Measurements from ENCODE around the gene SPACA7.

The SPACA7 gene

DNA sequence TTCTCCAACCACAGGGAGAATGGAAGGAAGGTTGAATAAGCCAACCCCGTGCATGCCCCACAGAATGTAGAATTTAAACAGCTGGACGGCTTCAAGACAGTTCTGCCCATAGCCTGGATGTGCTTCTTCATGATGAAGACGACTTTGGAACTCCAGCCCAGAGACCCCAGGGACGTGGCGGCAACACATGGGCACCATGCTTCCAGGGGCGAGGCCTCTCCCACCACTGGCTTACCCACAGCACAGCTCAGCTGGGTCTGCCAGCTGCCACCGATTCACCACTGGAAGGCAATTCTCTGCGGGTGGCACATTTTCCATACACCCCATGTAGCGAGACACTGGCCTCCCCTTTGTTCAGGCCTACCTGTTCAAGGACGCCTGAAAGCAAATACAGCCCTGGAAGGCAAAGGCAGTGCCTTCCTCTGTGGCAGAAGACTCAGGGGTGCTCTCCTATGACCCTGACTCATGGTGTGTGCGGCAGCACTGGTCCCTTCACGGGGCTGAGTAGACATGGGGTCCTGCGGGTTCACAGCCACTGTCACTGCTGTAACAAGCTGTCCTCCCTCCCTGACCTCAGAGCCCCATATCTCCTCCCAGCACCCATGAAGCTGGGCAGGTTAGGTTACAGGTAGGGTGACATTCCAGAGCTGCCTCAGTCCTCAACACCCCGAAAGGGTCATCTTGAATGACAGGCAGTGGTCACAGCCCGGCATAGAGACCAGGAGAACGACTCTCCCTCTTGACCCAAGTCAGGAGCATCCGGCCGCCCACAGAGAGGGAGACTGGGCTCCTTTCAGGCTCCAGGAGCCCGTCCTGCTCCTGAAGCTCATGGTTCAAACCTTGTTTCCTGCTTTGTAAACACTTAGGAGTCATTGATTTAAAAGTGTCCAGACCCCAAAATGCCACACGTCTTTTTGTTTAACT, 72.7 kb downstream of the SPACA7 start:
- no peak for DNase-seq

DNA sequence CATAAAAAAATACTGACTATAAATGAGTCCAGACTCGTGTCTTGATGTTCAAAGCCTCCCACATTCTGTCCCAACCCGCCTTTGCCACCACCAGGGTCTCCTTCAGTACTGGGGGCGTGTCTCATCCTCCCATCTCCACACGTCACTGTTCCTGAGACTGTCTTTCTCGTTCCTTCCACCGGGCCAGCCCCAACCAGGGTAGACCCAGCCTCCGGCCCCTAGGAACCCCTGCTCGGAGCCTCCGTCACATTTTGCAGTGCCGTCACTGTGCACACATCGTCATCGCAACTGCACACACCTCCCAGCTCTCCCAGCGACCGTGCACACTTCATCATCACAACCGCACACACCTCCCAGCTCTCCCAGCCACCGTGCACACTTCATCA, 73.4 kb downstream of the SPACA7 start:
- no peak for DNase-seq

DNA sequence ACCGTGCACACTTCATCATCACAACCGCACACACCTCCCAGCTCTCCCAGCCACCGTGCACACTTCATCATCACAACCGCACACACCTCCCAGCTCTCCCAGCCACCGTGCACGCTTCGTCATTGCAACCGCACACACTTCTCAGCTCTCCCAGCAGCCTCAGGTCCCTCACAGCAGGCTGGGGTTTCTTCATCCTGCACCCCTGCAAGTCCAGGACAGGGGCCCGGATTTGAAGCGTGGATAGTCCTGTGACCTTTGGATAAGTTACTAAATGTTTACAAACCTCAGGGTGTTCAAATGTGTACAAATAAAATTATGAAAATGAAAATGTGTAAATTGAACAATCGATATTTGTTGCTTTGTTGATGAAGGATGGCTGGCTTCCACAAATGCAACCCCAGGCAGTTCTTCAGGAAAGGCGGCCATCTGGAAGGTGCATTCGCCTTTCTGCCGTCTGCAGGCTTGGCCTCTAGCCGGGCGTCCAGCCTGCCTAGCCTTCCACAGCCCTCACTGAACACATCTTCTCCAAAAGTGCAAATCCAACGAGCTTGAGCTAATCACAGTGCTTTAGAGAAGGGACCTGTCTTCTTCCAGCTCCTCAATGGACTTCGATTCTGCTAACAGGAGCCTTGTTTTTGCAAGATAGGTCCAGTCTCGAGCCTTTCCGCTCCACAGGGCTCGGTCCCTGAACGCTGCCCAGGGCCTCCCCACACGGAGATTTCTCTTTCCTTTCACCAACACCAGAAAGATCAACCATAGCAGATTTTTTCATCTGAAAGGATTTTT, 74.2 kb downstream of the SPACA7 start:
- DNase-seq = no peak

DNA sequence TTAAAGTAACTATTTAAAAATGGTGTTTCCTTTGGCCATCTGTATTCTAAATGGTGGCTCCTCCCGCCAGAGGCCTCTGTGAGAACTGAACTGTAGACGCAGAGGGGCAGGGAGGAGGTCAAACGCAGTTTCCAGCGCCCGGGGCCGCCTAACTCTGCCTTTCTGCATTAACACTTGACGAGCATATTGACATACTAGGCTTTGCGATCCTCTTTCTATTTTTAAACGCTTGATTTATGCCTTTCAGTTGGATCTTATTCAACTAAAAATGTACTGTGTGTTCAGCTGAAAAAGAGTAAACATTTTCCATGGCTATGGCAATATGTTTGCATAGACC, 74.7 kb downstream of the SPACA7 start:
- peak; percentile 72 for DNase-seq

DNA sequence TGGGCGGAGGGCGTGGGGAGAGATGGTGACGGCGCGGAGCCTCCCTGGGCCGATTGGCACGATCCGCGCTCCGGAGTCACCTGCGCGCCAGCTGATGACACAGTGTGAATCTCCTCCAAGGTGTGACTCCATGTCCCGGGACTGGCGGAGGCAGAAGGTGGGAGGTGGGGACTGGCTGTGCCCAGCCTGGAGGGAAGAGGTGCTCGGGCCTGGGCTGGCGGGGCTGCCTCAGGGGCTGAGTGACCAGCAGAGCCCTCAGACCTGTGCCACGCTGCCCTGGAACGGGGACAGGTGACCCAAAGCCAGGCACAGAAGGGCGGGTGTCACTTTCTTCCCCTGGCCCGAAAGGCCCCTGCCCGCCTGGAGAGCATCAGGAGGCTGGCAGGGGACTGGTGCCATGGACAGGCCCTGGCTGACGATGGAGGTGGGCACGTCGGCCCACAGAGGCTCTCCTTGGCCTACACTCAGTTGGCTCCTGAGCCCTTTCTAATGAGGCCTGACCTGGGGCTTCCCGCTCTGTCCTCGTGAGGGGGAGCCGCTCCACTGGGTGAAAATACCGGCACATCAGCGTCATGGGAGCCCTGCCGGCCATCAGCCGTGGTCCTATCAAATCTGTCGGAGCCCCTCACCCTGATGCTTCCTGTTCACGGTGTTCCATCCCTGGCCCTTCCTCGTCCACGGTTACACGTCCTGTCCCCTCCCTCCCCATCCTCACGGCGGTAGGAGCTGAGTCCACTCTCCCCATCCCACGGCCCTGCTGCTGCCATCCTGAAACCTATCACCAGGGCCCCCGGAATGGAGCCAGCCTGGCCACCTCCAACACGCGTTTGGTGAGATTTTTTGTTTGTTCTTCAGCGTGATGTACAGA, 75.6 kb downstream of the SPACA7 start:
- DNase-seq = no peak

DNA sequence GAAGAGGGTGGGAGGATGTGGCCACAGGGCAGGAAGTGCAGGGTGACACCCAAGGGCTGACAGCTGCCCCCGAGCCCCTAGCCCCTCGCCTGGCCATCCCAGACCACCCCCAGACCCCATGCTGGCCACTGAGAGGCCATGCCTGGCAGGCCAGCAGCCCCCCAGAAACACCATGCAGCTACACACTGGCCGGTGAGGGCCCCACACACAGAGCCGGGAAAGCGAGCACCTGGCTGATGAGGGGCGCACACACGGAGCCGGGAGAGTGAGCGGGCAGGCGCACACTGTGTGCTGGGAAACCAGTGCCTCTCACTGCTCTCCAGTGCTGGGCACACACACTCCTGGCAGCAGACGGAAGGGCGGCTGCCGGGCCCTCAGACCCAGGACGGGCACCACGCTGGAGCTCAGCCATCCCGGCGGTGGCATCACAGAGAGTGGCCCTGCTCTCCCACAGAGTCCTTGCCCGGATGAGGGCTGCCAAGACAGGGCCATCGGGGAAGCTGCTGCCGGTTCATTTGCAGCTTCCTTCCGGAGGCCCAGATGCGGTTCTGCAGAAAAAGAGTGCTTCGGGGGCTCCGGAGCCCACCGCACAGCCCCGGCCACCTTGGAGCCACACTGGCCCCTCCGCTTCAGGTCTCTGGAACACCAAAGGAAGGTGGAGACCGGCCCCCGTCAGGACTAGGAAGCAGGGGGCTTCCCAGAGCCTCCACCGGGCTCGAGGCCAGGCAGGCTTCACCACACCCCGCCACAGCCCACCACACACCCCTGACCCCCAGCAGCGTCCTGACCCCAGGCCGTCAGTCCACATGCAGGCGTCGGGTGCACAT, 76.4 kb downstream of the SPACA7 start:
- no peak for DNase-seq

DNA sequence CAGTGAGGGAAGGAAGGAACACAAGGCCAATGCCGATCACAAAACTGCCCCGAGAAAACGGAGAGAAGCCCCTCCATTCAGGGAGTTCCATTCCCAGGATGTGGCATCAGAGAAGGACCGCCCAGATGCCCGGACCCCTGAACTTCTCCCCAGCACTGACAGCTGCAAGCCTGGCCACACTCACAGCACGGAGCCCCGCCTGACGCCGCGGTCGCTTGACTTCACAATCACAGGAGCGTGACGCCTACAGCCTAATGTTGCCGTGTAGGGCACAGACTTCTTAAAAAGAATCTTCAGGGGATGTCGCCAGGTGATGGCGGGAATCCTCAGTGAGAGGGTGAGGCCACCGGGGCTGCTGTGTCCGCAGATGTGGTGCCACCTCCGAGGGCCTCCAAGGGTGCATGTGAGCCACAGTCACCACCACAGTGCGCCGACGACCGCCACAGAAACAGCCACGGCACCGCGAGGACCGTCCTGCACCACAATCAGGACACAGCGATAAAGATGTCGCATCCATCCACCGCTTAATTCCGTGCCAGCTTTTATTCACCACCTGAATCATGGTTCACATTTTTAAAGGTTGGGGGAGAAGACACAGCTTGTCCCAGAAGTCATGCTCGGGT, 77.2 kb downstream of the SPACA7 start:
- no peak for DNase-seq

DNA sequence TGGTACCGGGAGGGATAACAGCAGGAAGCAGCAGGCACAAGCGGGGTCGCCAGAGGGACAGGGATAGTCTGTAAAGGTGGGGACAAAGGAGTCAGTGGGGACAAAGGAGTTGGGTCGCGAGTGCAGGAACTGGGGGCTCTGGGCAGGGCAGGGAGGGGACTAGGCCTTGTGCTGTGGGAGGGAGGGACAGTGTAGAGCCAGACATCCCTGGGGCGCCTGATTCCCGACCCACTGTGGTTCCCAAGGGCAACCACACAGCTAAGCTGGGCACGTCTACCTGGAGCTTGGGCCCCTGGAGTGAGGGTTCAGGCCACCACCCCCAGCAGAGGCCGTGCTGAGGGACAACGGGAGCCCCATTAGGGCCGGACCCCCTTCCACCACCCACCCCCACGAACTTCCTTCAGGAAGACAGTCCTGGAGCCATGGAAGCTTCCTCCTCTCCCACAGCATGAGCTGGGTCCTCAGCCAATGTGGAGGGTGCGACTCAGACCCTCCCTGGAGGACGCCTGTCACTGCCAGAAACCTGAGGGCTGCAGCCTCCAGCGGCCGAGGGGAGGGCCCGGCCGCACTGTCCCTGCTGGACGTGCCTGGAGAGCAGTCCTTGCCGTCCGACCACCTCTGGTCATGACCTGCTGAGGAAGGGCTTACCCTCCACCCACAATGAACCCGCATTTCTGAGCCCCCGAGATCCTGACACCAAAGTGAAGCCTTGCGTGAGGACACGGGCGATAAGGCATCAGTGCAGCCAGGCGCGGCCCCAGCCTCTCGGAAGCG, 77.9 kb downstream of the SPACA7 start:
- DNase-seq = no peak

DNA sequence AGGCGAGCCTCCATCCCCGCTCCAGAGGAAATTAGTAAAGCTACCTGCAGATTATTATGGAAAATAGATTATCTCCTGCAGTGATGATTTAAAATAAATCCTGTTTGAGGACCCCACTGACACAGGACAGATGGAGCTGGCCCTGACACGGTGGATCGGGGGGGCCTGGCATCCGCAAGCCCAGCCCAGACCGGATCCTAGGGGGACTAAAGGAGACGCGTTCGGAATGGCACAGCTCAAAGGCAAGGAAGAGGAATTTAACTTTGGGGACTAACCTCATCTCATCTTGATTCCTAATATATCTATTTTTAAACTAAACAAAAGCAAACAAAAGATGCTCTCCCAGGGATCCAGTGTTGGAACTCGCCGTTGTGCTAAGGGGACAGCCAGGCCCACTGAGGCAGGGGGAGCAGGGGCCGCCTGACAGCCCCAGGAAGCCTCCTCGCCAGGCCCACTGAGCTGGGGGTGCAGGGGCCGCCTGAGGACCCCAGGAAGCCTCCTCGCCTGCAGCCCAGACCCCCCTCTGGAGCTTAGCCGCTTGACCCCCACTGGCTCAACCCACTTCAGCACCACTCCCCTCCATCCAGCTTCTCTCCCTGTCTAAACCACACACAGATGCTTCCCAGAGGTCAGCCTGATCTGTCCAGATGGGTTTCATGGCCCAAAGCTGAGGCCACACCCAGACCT, 78.6 kb downstream of the SPACA7 start:
- DNase-seq = no peak

DNA sequence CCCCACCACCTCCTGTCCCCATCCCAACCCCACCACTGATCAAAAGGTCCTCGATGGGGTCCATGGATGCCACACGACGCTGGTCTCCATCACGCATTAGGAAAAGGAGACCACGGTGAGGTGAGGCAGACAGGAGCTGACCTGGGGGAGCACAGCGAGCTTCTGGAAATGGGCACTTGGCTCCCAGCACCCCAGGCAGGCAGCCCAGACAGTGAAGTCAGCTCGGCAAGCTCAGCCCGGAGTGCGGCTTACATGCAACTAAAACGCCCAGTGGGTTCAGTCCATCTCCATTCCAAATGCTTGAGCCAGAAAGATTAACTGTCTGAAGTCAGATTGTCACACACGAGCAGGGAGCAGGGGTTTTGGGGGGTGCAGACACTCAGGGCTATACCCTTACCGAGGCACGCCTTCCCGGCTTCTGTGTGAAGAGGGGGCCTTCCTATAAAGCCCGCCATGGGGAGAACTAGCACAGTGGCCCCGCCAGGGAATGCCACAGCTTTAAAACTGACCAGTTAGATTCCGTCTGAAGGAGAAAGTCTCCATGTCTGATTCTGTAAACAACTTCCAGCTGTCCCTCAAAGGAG, 79.4 kb downstream of the SPACA7 start:
- DNase-seq = no peak

DNA sequence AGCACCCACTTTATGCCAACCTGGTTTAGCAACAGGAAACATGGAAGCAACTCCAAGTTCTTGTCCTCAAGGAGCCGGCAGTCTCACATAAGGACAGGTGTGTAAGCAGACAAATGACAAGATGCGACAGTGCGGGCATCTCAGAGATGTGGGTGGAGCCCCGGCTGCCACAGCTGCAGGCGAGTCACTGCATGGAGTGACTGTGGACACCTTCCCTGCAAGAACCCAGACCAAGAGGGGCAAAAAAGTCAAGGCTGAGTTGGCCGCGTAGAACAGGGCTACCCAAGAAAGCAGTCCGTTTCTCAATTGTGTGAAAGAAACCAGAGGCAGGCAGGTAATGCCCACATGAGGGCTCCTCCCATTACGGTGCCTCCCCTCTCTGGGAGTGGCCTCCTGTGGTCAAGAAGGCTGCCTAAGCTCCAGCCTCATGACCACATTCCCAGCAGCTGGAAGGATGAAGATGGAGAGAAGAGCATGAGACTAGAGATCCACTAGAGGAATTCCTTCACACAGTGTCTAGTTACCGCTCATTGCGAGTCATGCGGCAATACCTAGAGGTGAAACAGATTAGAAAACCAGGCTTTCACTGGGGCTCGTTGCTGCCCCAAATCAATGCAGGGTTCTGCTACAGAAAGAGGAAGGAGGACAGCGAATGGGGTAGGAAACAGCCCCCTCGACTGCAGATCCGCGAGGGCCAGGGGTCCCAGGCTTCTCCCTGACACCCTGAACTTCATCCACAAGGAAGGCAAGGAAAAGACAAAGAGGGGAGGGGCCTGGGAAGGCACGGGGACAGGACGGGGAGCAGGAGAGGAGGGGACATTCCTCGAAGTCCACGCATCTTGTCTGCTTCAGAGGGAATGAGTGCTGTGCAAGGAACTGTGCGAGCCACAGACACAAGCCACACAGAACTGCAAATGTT, 80.2 kb downstream of the SPACA7 start:
- no peak for DNase-seq

DNA sequence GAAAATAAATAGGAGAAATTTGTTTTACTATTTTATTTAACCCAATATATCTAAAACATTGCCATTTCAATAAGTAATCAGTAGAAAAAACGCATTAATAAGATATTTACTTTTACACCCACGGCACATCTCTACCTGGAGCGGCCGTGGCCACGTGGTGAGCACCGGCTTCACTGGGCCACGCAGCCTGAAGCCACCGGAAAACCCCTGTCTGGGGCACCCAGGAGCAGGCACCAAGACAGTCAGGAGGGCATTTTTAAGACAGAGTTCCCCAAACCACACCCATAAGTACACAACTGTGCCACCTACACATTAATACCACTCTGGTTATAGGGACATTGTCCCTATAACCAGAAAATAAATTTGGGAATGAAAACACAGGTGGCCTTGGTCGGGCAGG, 80.9 kb downstream of the SPACA7 start:
- no peak for DNase-seq

DNA sequence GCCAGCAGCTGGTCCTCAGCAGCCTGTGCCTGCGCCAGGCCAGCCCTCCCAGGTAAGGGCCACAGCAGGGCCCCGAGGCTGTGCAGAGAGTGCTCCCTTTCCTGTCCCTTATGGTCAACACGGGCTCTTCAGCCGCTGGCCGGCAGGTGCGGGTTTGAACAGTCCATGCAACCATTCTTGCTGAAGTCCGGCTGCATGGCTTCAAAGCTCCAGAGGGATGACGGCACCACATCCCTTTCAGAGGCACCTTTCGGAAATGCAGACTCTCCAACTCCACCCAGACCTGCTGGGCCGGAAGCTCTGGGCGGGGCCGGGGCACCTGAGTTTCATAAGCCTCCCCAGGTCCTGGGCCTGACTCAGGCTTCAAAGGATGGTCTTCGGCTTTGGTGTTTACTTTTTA, 81.3 kb downstream of the SPACA7 start:
- no peak for DNase-seq

DNA sequence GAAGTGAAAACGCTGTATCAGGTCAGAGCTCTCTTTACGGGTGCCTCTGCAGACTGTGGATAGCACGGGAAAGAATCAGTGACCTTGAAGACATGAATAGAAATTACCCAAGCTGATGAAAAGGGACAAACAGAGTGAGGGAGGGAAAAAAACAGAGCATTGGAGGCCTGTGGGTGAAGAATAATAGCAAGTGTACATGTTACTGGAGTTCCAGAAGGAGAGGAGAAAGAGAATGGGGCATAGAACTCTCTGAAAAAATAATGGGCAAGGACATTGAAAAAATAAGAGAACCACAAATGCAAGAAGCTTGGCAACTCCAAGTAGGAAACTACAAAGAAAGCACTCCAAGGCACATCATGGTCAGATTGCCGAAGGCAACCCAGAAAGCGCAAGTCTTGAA, 86.3 kb downstream of the SPACA7 start:
- DNase-seq = no peak

DNA sequence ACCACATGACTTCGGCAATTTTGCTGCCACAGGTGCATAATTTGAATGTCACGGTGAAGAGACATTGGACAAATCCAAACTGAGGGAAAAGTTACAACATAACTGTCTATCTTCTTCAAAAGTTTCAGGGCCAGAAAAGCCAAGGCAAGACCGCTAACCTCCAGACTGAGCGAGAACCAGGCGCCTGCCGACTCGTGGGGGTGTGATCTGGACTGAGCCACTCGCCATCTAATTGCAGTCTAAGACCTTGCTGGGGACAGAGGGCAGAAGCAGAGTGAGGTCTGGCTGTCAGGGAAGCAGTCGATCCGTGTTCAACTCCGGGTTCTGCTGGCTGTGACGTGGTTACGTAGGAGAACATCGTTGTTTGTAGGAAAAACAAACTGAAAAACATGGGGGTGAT, 88.6 kb downstream of the SPACA7 start:
- DNase-seq = no peak

DNA sequence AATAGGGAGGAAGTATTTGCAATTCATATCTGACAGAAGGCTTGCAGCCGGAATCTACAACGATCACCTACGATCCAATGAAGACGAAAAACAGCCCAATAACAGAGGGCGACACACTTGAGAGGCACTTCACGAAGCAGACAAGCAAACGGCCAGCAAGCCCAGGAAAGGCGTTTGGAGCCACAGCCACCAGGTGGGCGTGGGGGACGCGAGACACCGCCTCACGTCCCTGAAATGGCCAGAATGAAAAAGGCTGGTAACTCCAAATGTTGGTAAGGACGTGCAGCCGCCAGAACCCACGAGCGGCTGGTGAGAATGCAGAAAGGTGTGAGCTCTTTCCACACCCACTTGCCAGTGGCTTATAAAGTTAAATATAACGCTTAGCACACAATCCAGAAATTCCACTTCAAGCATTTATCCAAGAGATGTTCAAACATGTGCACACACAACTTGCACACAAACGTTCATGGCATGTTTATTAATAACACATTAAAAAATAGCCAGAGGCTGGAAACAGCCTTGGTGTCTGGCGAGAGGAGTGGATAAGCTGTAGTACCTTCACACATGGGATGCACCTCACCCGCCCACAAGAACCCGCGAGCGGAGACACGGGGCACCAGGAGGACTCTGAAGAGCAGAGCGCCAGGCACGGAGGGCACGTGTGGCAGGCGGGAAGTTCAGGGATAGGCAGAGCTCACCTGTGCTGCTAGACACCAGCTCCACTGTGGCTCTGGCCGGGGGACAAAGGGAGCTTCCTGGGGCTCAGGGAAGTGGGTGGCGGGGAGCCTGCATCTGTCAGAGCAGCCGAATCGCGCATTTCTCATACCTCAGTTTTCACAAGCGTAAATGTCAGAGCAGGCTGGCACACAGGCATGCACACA, 89.3 kb downstream of the SPACA7 start:
- no peak for DNase-seq

DNA sequence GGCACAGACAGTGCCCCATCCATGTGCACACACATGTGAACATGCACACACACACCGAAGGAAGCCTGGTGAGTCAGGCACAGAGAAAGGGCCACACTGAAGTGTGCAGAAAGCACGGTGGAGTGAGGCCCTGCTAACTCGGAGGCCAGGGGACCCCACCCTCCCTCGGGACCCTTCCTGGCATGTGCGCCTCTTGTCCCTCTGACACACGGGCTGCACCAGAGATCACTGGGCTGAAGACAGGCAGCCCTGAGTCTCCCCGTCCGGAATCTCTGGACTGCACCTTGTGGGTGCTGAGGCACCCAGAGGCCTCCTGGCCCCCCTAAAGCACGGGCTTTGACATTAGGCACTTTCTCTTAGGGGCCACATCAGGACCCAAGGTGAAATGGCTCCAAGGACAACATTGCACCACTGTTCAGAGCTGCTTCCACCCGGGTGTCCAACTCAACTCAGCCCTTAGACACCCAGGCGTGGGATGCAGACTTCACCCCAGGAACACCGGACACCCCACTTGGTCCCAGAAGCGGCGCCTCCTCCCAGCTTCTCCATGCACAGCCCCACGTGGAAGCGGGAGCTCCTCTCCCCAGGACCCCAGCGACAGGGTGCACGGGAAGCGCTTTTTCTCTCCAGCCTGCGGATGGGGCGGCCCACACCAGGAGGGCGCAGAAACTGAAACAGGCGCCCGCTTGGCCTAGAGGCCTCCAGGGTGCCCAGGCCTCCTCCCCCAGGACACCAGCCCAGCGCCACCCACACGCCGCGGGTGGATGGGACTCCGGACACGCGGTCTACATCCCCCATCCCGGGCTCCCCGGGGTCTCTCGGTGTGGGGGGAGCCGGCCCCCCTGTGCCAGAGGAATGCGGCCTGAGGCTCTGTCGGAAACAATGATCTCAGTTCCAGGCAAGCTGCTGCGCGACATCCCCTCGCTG, 90.2 kb downstream of the SPACA7 start:
- DNase-seq = no peak
